ENCODE results near the gene SMC1A.
A peak's percentile ranks its signal among the peaks of the same experiment; 100 is the strongest.

The SMC1A gene

GRCh38 chrX:53441531-53442321 is 19.3 kb upstream of the SMC1A start:
- H3K27ac ChIP-seq (ENCODE audit: low read depth, low read length): no peak overlapping the region

GRCh38 chrX:53440621-53441517 is 18.4 kb upstream of the SMC1A start:
- Histone ChIP-seq H3K9ac (ENCODE audit: low read length in 5 of 5) (peak overlapping the region in 2 of 5 donors; percentile 26 to 68), H3K36me3 (ENCODE audit: control insufficient read depth in 5 of 5, insufficient read depth in 5 of 5, low read length in 5 of 5) (no peaks in the 10 kb centered on the region), H3K27me3 (ENCODE audit: control insufficient read depth in 5 of 5, insufficient read depth in 4 of 5, low read length in 5 of 5) (peaks cover 0 to 28% (median 23%) of the 10 kb centered on the region in 5 donors), H3K27ac (ENCODE audit: low read depth, low read length) (no peak overlapping the region), H3K4me1 (ENCODE audit: control insufficient read depth in 5 of 5, insufficient read depth in 5 of 5, low read length in 5 of 5) (peaks cover 0 to 22% (median 21%) of the 10 kb centered on the region in 5 donors), H3K9me3 (ENCODE audit: control insufficient read depth in 5 of 5, low read length in 5 of 5) (no peaks in the 10 kb centered on the region), H3K4me3 (ENCODE audit: low read depth in 1 of 5, low read length in 5 of 5) (peak overlapping the region; percentile 53 to 70 (median 59))

More at GRCh38 chrX:53441531-53442321, 19.3 kb upstream of the SMC1A start:
- peaks cover 5 to 31% (median 23%) of the 10 kb centered on the region in 5 donors for H3K27me3 ChIP-seq (ENCODE audit: control insufficient read depth in 5 of 5, insufficient read depth in 4 of 5, low read length in 5 of 5)
- peak overlapping the region in 3 of 5 donors; percentile 26 to 39 (median 35) for H3K9ac ChIP-seq (ENCODE audit: low read length in 5 of 5)
- peaks cover 0 to 22% (median 21%) of the 10 kb centered on the region in 5 donors for H3K4me1 ChIP-seq (ENCODE audit: control insufficient read depth in 5 of 5, insufficient read depth in 5 of 5, low read length in 5 of 5)
- peak overlapping the region; percentile 53 to 70 (median 59) for H3K4me3 ChIP-seq (ENCODE audit: low read depth in 1 of 5, low read length in 5 of 5)
- H3K36me3 ChIP-seq (ENCODE audit: control insufficient read depth in 5 of 5, insufficient read depth in 5 of 5, low read length in 5 of 5): no peaks in the 10 kb centered on the region
- no peaks in the 10 kb centered on the region for H3K9me3 ChIP-seq (ENCODE audit: control insufficient read depth in 5 of 5, low read length in 5 of 5)

GRCh38 chrX:53440101-53440500 is 17.6 kb upstream of the SMC1A start:
- Histone ChIP-seq H3K36me3 (ENCODE audit: control insufficient read depth in 5 of 5, insufficient read depth in 5 of 5, low read length in 5 of 5) (no peaks in the 10 kb centered on the region), H3K4me3 (ENCODE audit: low read depth in 1 of 5, low read length in 5 of 5) (peak overlapping the region in 2 of 5 donors; percentile 54 to 59), H3K27ac (ENCODE audit: low read depth, low read length) (no peak overlapping the region), H3K27me3 (ENCODE audit: control insufficient read depth in 5 of 5, insufficient read depth in 4 of 5, low read length in 5 of 5) (peaks cover 0 to 31% (median 23%) of the 10 kb centered on the region in 5 donors), H3K4me1 (ENCODE audit: control insufficient read depth in 5 of 5, insufficient read depth in 5 of 5, low read length in 5 of 5) (peaks cover 0 to 22% (median 21%) of the 10 kb centered on the region in 5 donors), H3K9me3 (ENCODE audit: control insufficient read depth in 5 of 5, low read length in 5 of 5) (no peaks in the 10 kb centered on the region), H3K9ac (ENCODE audit: low read length in 5 of 5) (no peak overlapping the region)

- no peak overlapping the region for H3K9ac ChIP-seq (ENCODE audit: low read length in 5 of 5)
- H3K27ac ChIP-seq (ENCODE audit: low read depth, low read length): no peak overlapping the region
- H3K4me1 ChIP-seq (ENCODE audit: control insufficient read depth in 5 of 5, insufficient read depth in 5 of 5, low read length in 5 of 5): peaks cover 0 to 33% (median 28%) of the 10 kb centered on the region in 5 donors
- H3K4me3 ChIP-seq (ENCODE audit: low read depth in 1 of 5, low read length in 5 of 5): no peak overlapping the region
- no peaks in the 10 kb centered on the region for H3K9me3 ChIP-seq (ENCODE audit: control insufficient read depth in 5 of 5, low read length in 5 of 5)
- H3K36me3 ChIP-seq (ENCODE audit: control insufficient read depth in 5 of 5, insufficient read depth in 5 of 5, low read length in 5 of 5): no peaks in the 10 kb centered on the region
- peaks cover 0 to 35% (median 23%) of the 10 kb centered on the region in 5 donors for H3K27me3 ChIP-seq (ENCODE audit: control insufficient read depth in 5 of 5, insufficient read depth in 4 of 5, low read length in 5 of 5)
Observed at GRCh38 chrX:53438832-53439230, 16.4 kb upstream of the SMC1A start.

GRCh38 chrX:53438174-53438831 is 15.8 kb upstream of the SMC1A start:
- Histone ChIP-seq H3K4me1 (ENCODE audit: control insufficient read depth in 5 of 5, insufficient read depth in 5 of 5, low read length in 5 of 5) (peaks cover 0 to 38% (median 33%) of the 10 kb centered on the region in 5 donors), H3K27me3 (ENCODE audit: control insufficient read depth in 5 of 5, insufficient read depth in 4 of 5, low read length in 5 of 5) (peaks cover 0 to 35% (median 28%) of the 10 kb centered on the region in 5 donors), H3K9ac (ENCODE audit: low read length in 5 of 5) (no peak overlapping the region), H3K4me3 (ENCODE audit: low read depth in 1 of 5, low read length in 5 of 5) (no peak overlapping the region), H3K27ac (ENCODE audit: low read depth, low read length) (no peak overlapping the region), H3K9me3 (ENCODE audit: control insufficient read depth in 5 of 5, low read length in 5 of 5) (no peaks in the 10 kb centered on the region), H3K36me3 (ENCODE audit: control insufficient read depth in 5 of 5, insufficient read depth in 5 of 5, low read length in 5 of 5) (no peaks in the 10 kb centered on the region)

GRCh38 chrX:53437206-53437605 is 14.8 kb upstream of the SMC1A start:
- Histone ChIP-seq H3K4me1 (ENCODE audit: control insufficient read depth in 5 of 5, insufficient read depth in 5 of 5, low read length in 5 of 5) (peaks cover 0 to 36% (median 33%) of the 10 kb centered on the region in 5 donors), H3K9me3 (ENCODE audit: control insufficient read depth in 5 of 5, low read length in 5 of 5) (no peaks in the 10 kb centered on the region), H3K27me3 (ENCODE audit: control insufficient read depth in 5 of 5, insufficient read depth in 4 of 5, low read length in 5 of 5) (peaks cover 0 to 34% (median 26%) of the 10 kb centered on the region in 5 donors), H3K9ac (ENCODE audit: low read length in 5 of 5) (no peak overlapping the region), H3K4me3 (ENCODE audit: low read depth in 1 of 5, low read length in 5 of 5) (no peak overlapping the region), H3K27ac (ENCODE audit: low read depth, low read length) (no peak overlapping the region), H3K36me3 (ENCODE audit: control insufficient read depth in 5 of 5, insufficient read depth in 5 of 5, low read length in 5 of 5) (peaks cover 0 to 1% (median 0%) of the 10 kb centered on the region in 5 donors)

- Histone ChIP-seq H3K4me1 (ENCODE audit: control insufficient read depth in 5 of 5, insufficient read depth in 5 of 5, low read length in 5 of 5) (peaks cover 0 to 24% (median 21%) of the 10 kb centered on the region in 5 donors), H3K9ac (ENCODE audit: low read length in 5 of 5) (no peak overlapping the region), H3K27me3 (ENCODE audit: control insufficient read depth in 5 of 5, insufficient read depth in 4 of 5, low read length in 5 of 5) (peaks cover 0 to 30% (median 23%) of the 10 kb centered on the region in 5 donors), H3K27ac (ENCODE audit: low read depth, low read length) (no peak overlapping the region), H3K36me3 (ENCODE audit: control insufficient read depth in 5 of 5, insufficient read depth in 5 of 5, low read length in 5 of 5) (peaks cover 0 to 14% (median 11%) of the 10 kb centered on the region in 5 donors), H3K4me3 (ENCODE audit: low read depth in 1 of 5, low read length in 5 of 5) (no peak overlapping the region), H3K9me3 (ENCODE audit: control insufficient read depth in 5 of 5, low read length in 5 of 5) (no peaks in the 10 kb centered on the region)
Observed at GRCh38 chrX:53435997-53436396, 13.5 kb upstream of the SMC1A start.

- Histone ChIP-seq H3K4me1 (ENCODE audit: control insufficient read depth in 5 of 5, insufficient read depth in 5 of 5, low read length in 5 of 5) (peaks cover 0 to 16% (median 12%) of the 10 kb centered on the region in 5 donors), H3K4me3 (ENCODE audit: low read depth in 1 of 5, low read length in 5 of 5) (peak within 1 kb of the TSS; percentile 78 to 82 (median 81)), H3K9ac (ENCODE audit: low read length in 5 of 5) (peak within 1 kb of the TSS in 4 of 5 donors; percentile 7 to 76 (median 58)), H3K27ac (ENCODE audit: low read depth, low read length) (no peak within 1 kb of the TSS), H3K36me3 (ENCODE audit: control insufficient read depth in 5 of 5, insufficient read depth in 5 of 5, low read length in 5 of 5) (peaks cover 0 to 34% (median 21%) of the 10 kb centered on the region in 5 donors), H3K27me3 (ENCODE audit: control insufficient read depth in 5 of 5, insufficient read depth in 4 of 5, low read length in 5 of 5) (peaks cover 0 to 35% (median 20%) of the 10 kb centered on the region in 5 donors), H3K9me3 (ENCODE audit: control insufficient read depth in 5 of 5, low read length in 5 of 5) (no peaks in the 10 kb centered on the region)
Observed at GRCh38 chrX:53433651-53434639, 11.5 kb upstream of the SMC1A start, which contains the start of gene HSD17B10. HSD17B10 (minus strand) TSS chrX:53434370; CDS start chrX:53434345, 25 bp downstream.
